Activated naive CD4-positive, alpha-beta T cell treated with anti-CD3 and anti-CD28 coated beads, Interleukin-2, amount 50 U/mL, for 72 hours (primary cell): Measurements from ENCODE around the gene AARS1. TPM values are rescaled to one million over a fixed set of nuclear protein-coding genes. Genes with fewer than 3 reads are reported as not detected.
"Not testable (repeated sequence)": the region's sequence is repeated elsewhere in the genome, so short reads cannot be mapped to it uniquely, and the experiment has no call there.

ENCODE experiments used
- ATAC-seq, 2 donors: fragments of 150-1000 bp; cut with Tn5 transposase; 2 replicates each; pipeline ENCODE4 v1.10.0; 2021; ENCODE audit warnings: mild to moderate bottlenecking in 2 of 2, moderate library complexity in 2 of 2
- DNase-seq, 2 donors: peaks; one replicate each; pipeline ENCODE4 v3.0.0; 2021 to 2022; ENCODE audit warnings: low spot score in 2 of 2
- H3K27ac Mint-ChIP-seq, 2 donors: one replicate each; pipeline ENCODE4 v1.8.0; 2022; ENCODE audit warnings: mild to moderate bottlenecking in 2 of 2, mixed read lengths in 2 of 2
- H3K36me3 Mint-ChIP-seq, 2 donors: one replicate each; pipeline ENCODE4 v1.8.0; 2022; ENCODE audit warnings: mixed read lengths in 2 of 2
- H3K9me3 Mint-ChIP-seq, 2 donors: one replicate each; pipeline ENCODE4 v1.8.0; 2022; ENCODE audit warnings: mixed read lengths in 2 of 2
- total RNA-seq, 2 donors: library from RNA; stranded (reverse); gene quantifications; one replicate each; pipeline ENCODE4 v1.2.3, GENCODE V29; 2022

AARS1 gene
- total RNA-seq, 2 donors from 2014 or later: 147 to 151 TPM

- not testable (repeated sequence) for ATAC-seq, DNase-seq, H3K9me3 Mint-ChIP-seq, H3K27ac Mint-ChIP-seq
- peaks cover 11 to 12% of the 10 kb centered on the region in 2 donors for H3K36me3 Mint-ChIP-seq
Measured at GRCh38 chr16:70204668-70205405, 84.5 kb downstream of the AARS1 start.

GRCh38 chr16:70204010-70204409 lies 85.3 kb downstream of the AARS1 start:
- not testable (repeated sequence) for H3K27ac Mint-ChIP-seq, DNase-seq, ATAC-seq, H3K9me3 Mint-ChIP-seq
- peaks cover 8 to 11% of the 10 kb centered on the region in 2 donors for H3K36me3 Mint-ChIP-seq

DNA sequence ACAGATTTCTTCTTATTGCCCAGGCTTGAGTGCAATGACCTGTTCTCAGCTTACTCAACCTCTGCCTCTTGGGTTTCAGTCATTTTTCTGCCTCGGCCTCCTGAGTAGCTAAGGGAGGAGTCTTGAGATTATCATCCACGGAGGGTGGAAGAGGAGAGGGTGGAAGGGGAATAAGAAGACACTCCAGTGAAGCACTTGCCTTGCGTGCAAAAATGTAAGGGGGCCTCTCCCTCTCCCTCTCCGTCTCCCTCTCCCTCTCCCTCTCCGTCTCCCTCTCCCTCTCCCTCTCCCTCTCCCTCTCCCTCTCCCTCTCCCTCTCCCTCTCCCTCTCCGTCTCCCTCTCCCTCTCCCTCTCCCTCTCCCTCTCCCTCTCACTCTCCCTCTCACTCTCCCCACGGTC lies 85.8 kb downstream of the AARS1 start:
- not testable (repeated sequence) for ATAC-seq, H3K27ac Mint-ChIP-seq, H3K9me3 Mint-ChIP-seq, DNase-seq
- H3K36me3 Mint-ChIP-seq: peaks cover 8 to 11% of the 10 kb centered on the region in 2 donors

Other genes with a start within 250 kb of the AARS1 start
- 10 to 100 TPM; 32.7 to 34.3 TPM for gene PDPR, start 175.2 kb downstream of the AARS1 start, total RNA-seq
- gene CLEC18C, start 115.7 kb downstream of the AARS1 start, total RNA-seq: not detected
- gene EXOSC6, start 37.6 kb downstream of the AARS1 start, total RNA-seq: 10 to 100 TPM; 20.4 to 23.3 TPM
- 10 to 100 TPM; 21.6 to 32.6 TPM for gene DDX19B, start 9.7 kb upstream of the AARS1 start, total RNA-seq
- 10 to 100 TPM; 41.7 to 55.2 TPM for gene DDX19A, start 57.4 kb upstream of the AARS1 start, total RNA-seq
- gene ST3GAL2, start 149.6 kb upstream of the AARS1 start, total RNA-seq: 10 to 100 TPM; 13.9 to 18.2 TPM
- 10 to 100 TPM in 1 of 2 donors, 1 to 10 TPM in 1; 6.1 to 16.6 TPM for gene FCSK, start 165.1 kb upstream of the AARS1 start, total RNA-seq
- 10 to 100 TPM; 37.5 to 41.2 TPM for gene COG4, start 234.0 kb upstream of the AARS1 start, total RNA-seq
- 100 to 1,000 TPM; 308 to 543 TPM for gene SF3B3, start 234.3 kb upstream of the AARS1 start, total RNA-seq